ENCODE data around the gene TRIB2.

The TRIB2 gene

GRCh38 chr2:12767541-12767940 lies 50.8 kb downstream of the TRIB2 start:
- no peaks in the 10 kb centered on the region for H3K79me2 ChIP-seq
- no peak overlapping the region for H2AFZ ChIP-seq
- no peak overlapping the region for H3K9ac ChIP-seq
- H3K4me3 ChIP-seq (ENCODE audit: low read depth, low read length): no peak overlapping the region
- no peak overlapping the region for H3K27ac ChIP-seq
- no peaks in the 10 kb centered on the region for H3K36me3 ChIP-seq (ENCODE audit: control insufficient read depth, insufficient read depth, low read length)
- H3K4me1 ChIP-seq: no peaks in the 10 kb centered on the region
- no peaks in the 10 kb centered on the region for H3K9me3 ChIP-seq (ENCODE audit: control insufficient read depth, low read length)
- TF ChIP-seq CTCF (IDR thresholded peaks at IDR 0.05): no peak
- no peak overlapping the region for H3K4me2 ChIP-seq (ENCODE audit: low read length)
- no peaks in the 10 kb centered on the region for H3K27me3 ChIP-seq (ENCODE audit: control insufficient read depth, insufficient read depth, low read length)

- Histone ChIP-seq H3K4me2 (ENCODE audit: low read length) (no peak overlapping the region), H3K27me3 (ENCODE audit: control insufficient read depth, insufficient read depth, low read length) (no peaks in the 10 kb centered on the region), H3K9ac (no peak overlapping the region), H3K9me3 (ENCODE audit: control insufficient read depth, low read length) (no peaks in the 10 kb centered on the region), H3K79me2 (no peaks in the 10 kb centered on the region), H2AFZ (no peak overlapping the region), H3K4me3 (ENCODE audit: low read depth, low read length) (no peak overlapping the region), H3K4me1 (no peaks in the 10 kb centered on the region), H3K27ac (no peak overlapping the region), H3K36me3 (ENCODE audit: control insufficient read depth, insufficient read depth, low read length) (no peaks in the 10 kb centered on the region)
- TF ChIP-seq CTCF (IDR thresholded peaks at IDR 0.05): no peak
Measured at GRCh38 chr2:12767996-12768624, 51.4 kb downstream of the TRIB2 start.

GRCh38 chr2:12769492-12770105 lies 52.9 kb downstream of the TRIB2 start:
- TF ChIP-seq CTCF (IDR thresholded peaks at IDR 0.05): no peak
- Histone ChIP-seq H3K4me3 (ENCODE audit: low read depth, low read length) (no peak overlapping the region), H3K27me3 (ENCODE audit: control insufficient read depth, insufficient read depth, low read length) (no peaks in the 10 kb centered on the region), H3K79me2 (no peaks in the 10 kb centered on the region), H3K9ac (no peak overlapping the region), H3K4me1 (no peaks in the 10 kb centered on the region), H3K27ac (no peak overlapping the region), H2AFZ (no peak overlapping the region), H3K9me3 (ENCODE audit: control insufficient read depth, low read length) (no peaks in the 10 kb centered on the region), H3K4me2 (ENCODE audit: low read length) (no peak overlapping the region), H3K36me3 (ENCODE audit: control insufficient read depth, insufficient read depth, low read length) (no peaks in the 10 kb centered on the region)

- no peaks in the 10 kb centered on the region for H3K27me3 ChIP-seq (ENCODE audit: control insufficient read depth, insufficient read depth, low read length)
- H3K9me3 ChIP-seq (ENCODE audit: control insufficient read depth, low read length): no peaks in the 10 kb centered on the region
- H3K27ac ChIP-seq: no peak overlapping the region
- no peak overlapping the region for H3K4me3 ChIP-seq (ENCODE audit: low read depth, low read length)
- TF ChIP-seq CTCF (IDR thresholded peaks at IDR 0.05): no peak
- H3K4me1 ChIP-seq: no peaks in the 10 kb centered on the region
- H3K4me2 ChIP-seq (ENCODE audit: low read length): no peak overlapping the region
- H3K9ac ChIP-seq: no peak overlapping the region
- H3K36me3 ChIP-seq (ENCODE audit: control insufficient read depth, insufficient read depth, low read length): no peaks in the 10 kb centered on the region
- H2AFZ ChIP-seq: no peak overlapping the region
- no peaks in the 10 kb centered on the region for H3K79me2 ChIP-seq
Measured at GRCh38 chr2:12770300-12770968, 53.7 kb downstream of the TRIB2 start.
